ENCODE results near the gene REV3L. TPM values are rescaled to one million over a fixed set of nuclear protein-coding genes. Genes with fewer than 3 reads are reported as not detected.

REV3L gene
- total RNA-seq, 1 donor from 2014 or later, result 23.0 TPM

- H3K9ac ChIP-seq (ENCODE audit: low read length), result no peak overlapping the region
- H3K4me1 ChIP-seq (ENCODE audit: insufficient read depth, low read length), result no peaks in the 10 kb centered on the region
- TF ChIP-seq EZH2 (IDR thresholded peaks at IDR 0.05; ENCODE audit: insufficient read depth, low read length) (no peak), CTCF (IDR thresholded peaks at IDR 0.05; ENCODE audit: insufficient read depth, low read depth, low read length) (no peak)
- H4K20me1 ChIP-seq (ENCODE audit: insufficient read depth, low read length), result no peaks in the 10 kb centered on the region
- H3K9me3 ChIP-seq (ENCODE audit: insufficient read depth, low read depth, low read length), result no peaks in the 10 kb centered on the region
- Mint-ChIP-seq H3K4me3 (ENCODE audit: unreplicated experiment) (no peak overlapping the region), H3K4me1 (ENCODE audit: low read depth, unreplicated experiment) (peaks cover 5% of the 10 kb centered on the region), H3K27ac (ENCODE audit: unreplicated experiment) (no peak overlapping the region), H3K9me3 (ENCODE audit: unreplicated experiment) (peaks cover 17% of the 10 kb centered on the region), H3K27me3 (ENCODE audit: low read depth, unreplicated experiment) (no peaks in the 10 kb centered on the region), H3K36me3 (ENCODE audit: low read depth, unreplicated experiment) (peaks cover 59% of the 10 kb centered on the region)
- DNase-seq (ENCODE audit: low read depth) (no peak), FAIRE-seq (no peak)
- peaks cover 8% of the 10 kb centered on the region for H3K79me2 ChIP-seq (ENCODE audit: insufficient read depth, low read length)
- H3K27ac ChIP-seq (ENCODE audit: low read depth, low read length), result no peak overlapping the region
- no peaks in the 10 kb centered on the region for H3K27me3 ChIP-seq (ENCODE audit: insufficient read depth, low read length)
- H3K4me2 ChIP-seq (ENCODE audit: low read length), result no peak overlapping the region
- no peak overlapping the region for H2AFZ ChIP-seq (ENCODE audit: low read depth, low read length)
- H3K36me3 ChIP-seq (ENCODE audit: insufficient read depth, low read length), result peaks cover 8% of the 10 kb centered on the region
- H3K4me3 ChIP-seq (ENCODE audit: insufficient read depth, low read depth, low read length), result no peak overlapping the region
These were observed 206.7 kb downstream of the REV3L start for GRCh38 chr6:111276335-111276734.

- no peak overlapping the region for H3K4me3 Mint-ChIP-seq (ENCODE audit: unreplicated experiment)
- Histone ChIP-seq H3K9me3 (ENCODE audit: insufficient read depth, low read depth, low read length) (no peaks in the 10 kb centered on the region), H3K4me2 (ENCODE audit: low read length) (no peak overlapping the region), H4K20me1 (ENCODE audit: insufficient read depth, low read length) (peaks cover 5% of the 10 kb centered on the region), H3K27ac (ENCODE audit: low read depth, low read length) (no peak overlapping the region), H3K36me3 (ENCODE audit: insufficient read depth, low read length) (peaks cover 7% of the 10 kb centered on the region), H3K4me1 (ENCODE audit: insufficient read depth, low read length) (no peaks in the 10 kb centered on the region), H3K9ac (ENCODE audit: low read length) (no peak overlapping the region), H2AFZ (ENCODE audit: low read depth, low read length) (no peak overlapping the region), H3K27me3 (ENCODE audit: insufficient read depth, low read length) (no peaks in the 10 kb centered on the region), H3K4me3 (ENCODE audit: insufficient read depth, low read depth, low read length) (no peak overlapping the region), H3K79me2 (ENCODE audit: insufficient read depth, low read length) (peaks cover 8% of the 10 kb centered on the region)
- FAIRE-seq, result no peak
- H3K27me3 Mint-ChIP-seq (ENCODE audit: low read depth, unreplicated experiment), result no peaks in the 10 kb centered on the region
- H3K27ac Mint-ChIP-seq (ENCODE audit: unreplicated experiment), result no peak overlapping the region
- peaks cover under 1% of the 10 kb centered on the region for H3K4me1 Mint-ChIP-seq (ENCODE audit: low read depth, unreplicated experiment)
- peaks cover 17% of the 10 kb centered on the region for H3K9me3 Mint-ChIP-seq (ENCODE audit: unreplicated experiment)
- no peak for DNase-seq (ENCODE audit: low read depth)
- peaks cover 56% of the 10 kb centered on the region for H3K36me3 Mint-ChIP-seq (ENCODE audit: low read depth, unreplicated experiment)
- no peak for TF ChIP-seq CTCF (IDR thresholded peaks at IDR 0.05; ENCODE audit: insufficient read depth, low read depth, low read length)
- no peak for TF ChIP-seq EZH2 (IDR thresholded peaks at IDR 0.05; ENCODE audit: insufficient read depth, low read length)
These were observed 208.3 kb downstream of the REV3L start for GRCh38 chr6:111274593-111275217.

GRCh38 chr6:111270121-111270520 is 212.9 kb downstream of the REV3L start:
- H3K36me3 ChIP-seq (ENCODE audit: insufficient read depth, low read length), result peaks cover 14% of the 10 kb centered on the region
- H3K4me2 ChIP-seq (ENCODE audit: low read length), result no peak overlapping the region
- peaks cover 8% of the 10 kb centered on the region for H3K4me1 ChIP-seq (ENCODE audit: insufficient read depth, low read length)
- H4K20me1 ChIP-seq (ENCODE audit: insufficient read depth, low read length), result peaks cover 13% of the 10 kb centered on the region
- H3K9ac ChIP-seq (ENCODE audit: low read length), result no peak overlapping the region
- Mint-ChIP-seq H3K27me3 (ENCODE audit: low read depth, unreplicated experiment) (no peaks in the 10 kb centered on the region), H3K4me1 (ENCODE audit: low read depth, unreplicated experiment) (peaks cover 18% of the 10 kb centered on the region), H3K27ac (ENCODE audit: unreplicated experiment) (no peak overlapping the region), H3K4me3 (ENCODE audit: unreplicated experiment) (no peak overlapping the region), H3K36me3 (ENCODE audit: low read depth, unreplicated experiment) (peaks cover 39% of the 10 kb centered on the region), H3K9me3 (ENCODE audit: unreplicated experiment) (peaks cover 10% of the 10 kb centered on the region)
- FAIRE-seq (no peak), DNase-seq (ENCODE audit: low read depth) (no peak)
- no peaks in the 10 kb centered on the region for H3K9me3 ChIP-seq (ENCODE audit: insufficient read depth, low read depth, low read length)
- H3K27ac ChIP-seq (ENCODE audit: low read depth, low read length), result no peak overlapping the region
- peaks cover 21% of the 10 kb centered on the region for H3K79me2 ChIP-seq (ENCODE audit: insufficient read depth, low read length)
- H3K4me3 ChIP-seq (ENCODE audit: insufficient read depth, low read depth, low read length), result no peak overlapping the region
- no peak for TF ChIP-seq CTCF (IDR thresholded peaks at IDR 0.05; ENCODE audit: insufficient read depth, low read depth, low read length)
- H2AFZ ChIP-seq (ENCODE audit: low read depth, low read length), result no peak overlapping the region
- H3K27me3 ChIP-seq (ENCODE audit: insufficient read depth, low read length), result no peaks in the 10 kb centered on the region
